ENCODE data around the gene SLC6A4. TPM values are rescaled to one million over a fixed set of nuclear protein-coding genes. Genes with fewer than 3 reads are reported as not detected.

SLC6A4 gene
- total RNA-seq, 6 experiments from 2014 or later = not detected

DNA sequence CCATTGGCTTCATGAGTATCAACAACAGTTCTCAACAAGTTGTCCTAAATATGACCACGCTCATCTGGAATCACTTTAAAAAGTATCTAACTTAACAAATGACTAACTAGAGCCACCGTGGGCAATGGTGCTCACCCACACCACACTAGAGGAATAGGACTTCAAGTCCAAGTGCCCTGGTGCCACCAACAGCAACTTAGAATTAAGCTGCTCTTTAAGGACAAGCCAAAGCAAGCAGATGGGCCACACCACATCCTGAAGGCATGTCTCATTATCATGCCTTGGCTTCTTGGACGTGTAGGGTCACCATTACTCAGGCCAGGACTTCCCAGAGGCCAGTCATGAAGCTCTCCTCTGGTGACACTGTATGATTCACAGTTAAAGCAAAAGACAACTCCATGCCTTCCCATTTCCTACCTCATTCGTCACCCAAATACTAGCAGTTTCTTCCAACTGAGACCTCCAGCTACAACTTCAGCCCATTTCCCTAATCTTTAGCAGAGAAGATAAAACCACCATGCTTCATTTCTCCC lies 9.4 kb upstream of the SLC6A4 start:
- H3K4me3 Mint-ChIP-seq = peak overlapping the region; percentile 60
- DNase-seq = peak; percentile 91
- peaks cover 41% of the 10 kb centered on the region for H3K4me1 Mint-ChIP-seq (ENCODE audit: low read depth)
- H3K36me3 Mint-ChIP-seq (ENCODE audit: low read depth) = peaks cover 42% of the 10 kb centered on the region
- no peaks in the 10 kb centered on the region for H3K9me3 Mint-ChIP-seq
- H3K27ac Mint-ChIP-seq = peak overlapping the region; percentile 94
- TF ChIP-seq, protein P1, sequence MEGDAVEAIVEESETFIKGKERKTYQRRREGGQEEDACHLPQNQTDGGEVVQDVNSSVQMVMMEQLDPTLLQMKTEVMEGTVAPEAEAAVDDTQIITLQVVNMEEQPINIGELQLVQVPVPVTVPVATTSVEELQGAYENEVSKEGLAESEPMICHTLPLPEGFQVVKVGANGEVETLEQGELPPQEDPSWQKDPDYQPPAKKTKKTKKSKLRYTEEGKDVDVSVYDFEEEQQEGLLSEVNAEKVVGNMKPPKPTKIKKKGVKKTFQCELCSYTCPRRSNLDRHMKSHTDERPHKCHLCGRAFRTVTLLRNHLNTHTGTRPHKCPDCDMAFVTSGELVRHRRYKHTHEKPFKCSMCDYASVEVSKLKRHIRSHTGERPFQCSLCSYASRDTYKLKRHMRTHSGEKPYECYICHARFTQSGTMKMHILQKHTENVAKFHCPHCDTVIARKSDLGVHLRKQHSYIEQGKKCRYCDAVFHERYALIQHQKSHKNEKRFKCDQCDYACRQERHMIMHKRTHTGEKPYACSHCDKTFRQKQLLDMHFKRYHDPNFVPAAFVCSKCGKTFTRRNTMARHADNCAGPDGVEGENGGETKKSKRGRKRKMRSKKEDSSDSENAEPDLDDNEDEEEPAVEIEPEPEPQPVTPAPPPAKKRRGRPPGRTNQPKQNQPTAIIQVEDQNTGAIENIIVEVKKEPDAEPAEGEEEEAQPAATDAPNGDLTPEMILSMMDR (IDR thresholded peaks at IDR 0.05) = no peak
- peaks cover 2% of the 10 kb centered on the region for H3K27me3 Mint-ChIP-seq (ENCODE audit: insufficient read depth)

DNA sequence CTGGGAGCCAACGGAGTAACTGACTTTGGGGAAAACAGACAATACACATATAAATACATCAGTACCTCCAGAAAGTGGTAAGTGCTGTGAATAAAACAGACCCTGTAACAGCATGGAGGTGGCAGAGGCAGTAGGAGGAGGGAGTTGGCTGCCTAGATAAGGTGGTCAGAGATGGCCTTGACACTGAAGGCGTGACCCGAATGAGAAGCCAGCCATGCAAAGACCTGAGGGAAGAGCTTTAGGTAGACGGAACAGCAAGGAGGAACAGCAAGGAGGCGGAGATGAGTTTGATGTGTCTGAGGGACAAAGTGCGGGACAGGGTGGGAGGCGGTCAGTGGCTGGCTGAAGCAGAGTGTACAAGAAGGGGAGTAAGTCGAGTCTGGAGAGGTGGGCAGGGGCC lies 8.1 kb upstream of the SLC6A4 start:
- peak overlapping the region; percentile 14; the same call in 1 of the 2 replicates for H3K4me3 Mint-ChIP-seq
- H3K27ac Mint-ChIP-seq = peak overlapping the region; percentile 63
- DNase-seq = no peak

DNA sequence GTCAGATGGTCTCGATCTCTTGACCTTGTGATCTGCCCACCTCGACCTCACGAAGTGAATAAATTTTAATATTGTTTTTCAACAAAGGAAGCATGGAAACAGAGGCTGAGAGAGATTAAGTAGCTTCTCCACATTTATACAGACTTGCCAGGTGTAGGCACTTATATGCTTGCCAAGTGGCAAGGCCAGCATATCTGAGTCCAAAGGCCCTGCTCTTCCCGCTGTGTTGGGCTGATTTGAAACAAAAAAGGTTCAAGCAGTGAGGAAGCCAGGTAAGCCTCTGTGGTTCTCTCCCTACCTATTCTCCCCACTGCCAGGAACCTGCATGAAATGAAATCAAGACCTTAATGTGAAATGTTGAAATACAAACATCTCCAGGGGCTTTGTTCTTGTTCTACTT lies 7.5 kb upstream of the SLC6A4 start:
- TF ChIP-seq, protein P1 (IDR thresholded peaks at IDR 0.05) = no peak
- Mint-ChIP-seq H3K4me1 (ENCODE audit: low read depth) (peaks cover 33% of the 10 kb centered on the region), H3K27me3 (ENCODE audit: insufficient read depth) (no peaks in the 10 kb centered on the region; the same call in none of the 2 replicates), H3K4me3 (no peak overlapping the region), H3K9me3 (no peaks in the 10 kb centered on the region), H3K27ac (no peak overlapping the region), H3K36me3 (ENCODE audit: low read depth) (peaks cover 23% of the 10 kb centered on the region)
- DNase-seq = no peak

More for the DNA sequence above, 8.1 kb upstream of the SLC6A4 start:
- peaks cover 33% of the 10 kb centered on the region for H3K4me1 Mint-ChIP-seq (ENCODE audit: low read depth)
- H3K27me3 Mint-ChIP-seq (ENCODE audit: insufficient read depth) = peaks cover 2% of the 10 kb centered on the region
- TF ChIP-seq, protein P1 (IDR thresholded peaks at IDR 0.05) = no peak
- H3K9me3 Mint-ChIP-seq = no peaks in the 10 kb centered on the region
- H3K36me3 Mint-ChIP-seq (ENCODE audit: low read depth) = peaks cover 29% of the 10 kb centered on the region

DNA sequence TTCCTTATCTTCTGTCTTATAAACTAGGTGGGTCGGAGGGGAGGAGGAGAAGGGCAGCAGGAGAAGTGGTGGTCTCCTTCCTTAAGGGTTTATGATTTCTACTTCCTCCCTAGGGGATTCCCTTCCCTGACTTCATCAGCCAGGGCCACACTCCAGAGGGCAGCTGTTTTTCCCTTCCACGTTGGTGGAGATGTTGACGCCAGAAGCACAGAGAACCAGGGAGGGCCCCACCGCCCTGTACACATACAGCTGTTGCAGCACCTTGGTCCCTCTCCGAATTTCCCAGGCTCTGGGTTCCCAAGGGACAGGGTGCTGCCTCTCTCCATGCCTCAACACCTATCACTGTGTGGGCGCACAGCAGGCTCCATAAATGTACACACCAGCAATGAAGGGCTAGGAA lies 5.6 kb upstream of the SLC6A4 start:
- H3K9me3 Mint-ChIP-seq = no peaks in the 10 kb centered on the region
- peaks cover 6% of the 10 kb centered on the region for H3K27me3 Mint-ChIP-seq (ENCODE audit: insufficient read depth)
- H3K4me3 Mint-ChIP-seq = no peak overlapping the region
- H3K36me3 Mint-ChIP-seq (ENCODE audit: low read depth) = peaks cover 6% of the 10 kb centered on the region; the same call in 1 of the 2 replicates
- no peak overlapping the region for H3K27ac Mint-ChIP-seq
- H3K4me1 Mint-ChIP-seq (ENCODE audit: low read depth) = peaks cover 31% of the 10 kb centered on the region
- TF ChIP-seq, protein P1 (IDR thresholded peaks at IDR 0.05) = no peak
- DNase-seq = no peak

DNA sequence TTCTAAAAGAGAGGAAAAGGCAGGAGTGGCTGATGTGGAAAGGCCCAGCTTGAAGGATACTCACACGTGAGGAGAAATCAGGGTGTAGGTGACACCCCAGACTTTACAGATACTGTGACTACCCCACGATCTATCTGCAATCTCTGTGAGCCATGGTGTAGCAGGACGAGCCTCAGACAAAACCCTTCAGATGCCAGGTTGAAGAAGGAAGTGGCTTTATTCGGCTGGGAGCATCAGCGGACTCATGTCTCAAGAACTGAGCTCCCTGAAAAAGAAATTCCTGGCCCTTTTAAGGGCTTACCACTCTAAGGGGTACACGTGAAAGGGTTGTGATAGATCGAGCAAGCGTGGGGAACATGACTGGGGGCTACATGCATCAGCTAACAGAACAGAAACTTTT lies 4.7 kb upstream of the SLC6A4 start:
- Mint-ChIP-seq H3K4me3 (no peak overlapping the region), H3K27me3 (ENCODE audit: insufficient read depth) (peaks cover 11% of the 10 kb centered on the region), H3K36me3 (ENCODE audit: low read depth) (peaks cover 6% of the 10 kb centered on the region; the same call in 1 of the 2 replicates), H3K4me1 (ENCODE audit: low read depth) (peaks cover 25% of the 10 kb centered on the region), H3K9me3 (no peaks in the 10 kb centered on the region), H3K27ac (no peak overlapping the region)
- DNase-seq = no peak
- TF ChIP-seq, protein P1 (IDR thresholded peaks at IDR 0.05) = no peak

Data from HFFc6 (cell line).